MCF 10A (cell line): ENCODE results near the gene REXO5. TPM values are rescaled to one million over a fixed set of nuclear protein-coding genes. Genes with fewer than 3 reads are reported as not detected.

Experiments
- BruUV-seq: library from RNA; stranded (reverse); fragments of 400-500 nt; replicated peaks from 2 replicates; lab custom pipeline; 2021; lab: Mats Ljungman, UMichigan
- CTCF ChIA-PET: fragments of 300-600 bp; sonication (Branson Sonifier 250); formaldehyde crosslinking; extraction: SDS; loops from one replicate; lab custom pipeline; 2021; ENCODE audit warnings: antibody characterized with exemption, inconsistent platforms; lab: Yijun Ruan, JAX
- POLR2A ChIA-PET: fragments of 300-600, 350-650 bp; sonication (Branson Sonifier 250); formaldehyde crosslinking; extraction: SDS; loops from one replicate; lab custom pipeline; 2020; ENCODE audit warnings: antibody characterized with exemption, inconsistent platforms; lab: Yijun Ruan, JAX
- DNase-seq: peaks from one replicate; pipeline ENCODE4 v3.0.0-alpha.2; 2018; ENCODE audit not compliant: unreplicated experiment
- H3K27ac Mint-ChIP-seq: one replicate; pipeline ENCODE4 v1.8.0; 2022; ENCODE audit warnings: mild to moderate bottlenecking, low read depth, mixed read lengths; ENCODE audit not compliant: unreplicated experiment
- H3K27me3 Mint-ChIP-seq: one replicate; pipeline ENCODE4 v1.8.0; 2022; ENCODE audit warnings: mixed read lengths; ENCODE audit not compliant: insufficient read depth, unreplicated experiment
- H3K36me3 Mint-ChIP-seq: one replicate; pipeline ENCODE4 v1.8.0; 2022; ENCODE audit warnings: mild to moderate bottlenecking, moderate library complexity, mixed read lengths; ENCODE audit not compliant: insufficient read depth, unreplicated experiment
- H3K4me1 Mint-ChIP-seq: one replicate; pipeline ENCODE4 v1.8.0; 2022; ENCODE audit warnings: mixed read lengths; ENCODE audit not compliant: insufficient read depth, unreplicated experiment
- H3K4me3 Mint-ChIP-seq: one replicate; pipeline ENCODE4 v1.8.0; 2022; ENCODE audit warnings: mild to moderate bottlenecking, moderate library complexity, mixed read lengths; ENCODE audit not compliant: unreplicated experiment
- H3K9me3 Mint-ChIP-seq: one replicate; pipeline ENCODE4 v1.8.0; 2022; ENCODE audit warnings: mixed read lengths; ENCODE audit not compliant: unreplicated experiment
- intact Hi-C: fragments of 100-400 bp; cut with micrococcal nuclease; formaldehyde crosslinking; loops from 2 replicates; pipeline ENCODE4 v1.14.1; 2022
- total RNA-seq: library from RNA; stranded (reverse); gene quantifications from 2 replicates; pipeline ENCODE4 v1.2.3, GENCODE V29; 2022
- TF ChIP-seq, protein P1 (sequence below): fragments of 200-600 bp; IDR thresholded peaks from one replicate; pipeline ENCODE4 v1.8.0; 2022; ENCODE audit warnings: antibody characterized with exemption, mild to moderate bottlenecking; ENCODE audit not compliant: unreplicated experiment

Gene REXO5
- total RNA-seq, 1 experiment from 2014 or later, result 6.1 TPM

GRCh38 chr16:20866801-20867200 is 60.5 kb downstream of the REXO5 start:
- H3K9me3 Mint-ChIP-seq, result no peaks in the 10 kb centered on the region
- DNase-seq, result no peak
- H3K27me3 Mint-ChIP-seq, result no peaks in the 10 kb centered on the region
- intact Hi-C loops, result no loop called here
- peaks cover 32% of the 10 kb centered on the region for H3K36me3 Mint-ChIP-seq
- ChIA-PET CTCF (interaction anchor here (1.0 to 3.9 kb wide), 9 partner anchors 8 to 60 kb away, joined by 3 to 31 read pairs (median 5); partner anchors contain the start of genes DCUN1D3, ERI2, LYRM1 and REXO5), POLR2A (interaction anchor here (0.6 to 13.3 kb wide), 13 partner anchors 8 to 434 kb away, joined by 3 to 343 read pairs (median 12); partner anchors contain the start of genes DCUN1D3, LYRM1 and THUMPD1)
- peak overlapping the region; percentile 99 for H3K27ac Mint-ChIP-seq
- TF ChIP-seq, protein P1, sequence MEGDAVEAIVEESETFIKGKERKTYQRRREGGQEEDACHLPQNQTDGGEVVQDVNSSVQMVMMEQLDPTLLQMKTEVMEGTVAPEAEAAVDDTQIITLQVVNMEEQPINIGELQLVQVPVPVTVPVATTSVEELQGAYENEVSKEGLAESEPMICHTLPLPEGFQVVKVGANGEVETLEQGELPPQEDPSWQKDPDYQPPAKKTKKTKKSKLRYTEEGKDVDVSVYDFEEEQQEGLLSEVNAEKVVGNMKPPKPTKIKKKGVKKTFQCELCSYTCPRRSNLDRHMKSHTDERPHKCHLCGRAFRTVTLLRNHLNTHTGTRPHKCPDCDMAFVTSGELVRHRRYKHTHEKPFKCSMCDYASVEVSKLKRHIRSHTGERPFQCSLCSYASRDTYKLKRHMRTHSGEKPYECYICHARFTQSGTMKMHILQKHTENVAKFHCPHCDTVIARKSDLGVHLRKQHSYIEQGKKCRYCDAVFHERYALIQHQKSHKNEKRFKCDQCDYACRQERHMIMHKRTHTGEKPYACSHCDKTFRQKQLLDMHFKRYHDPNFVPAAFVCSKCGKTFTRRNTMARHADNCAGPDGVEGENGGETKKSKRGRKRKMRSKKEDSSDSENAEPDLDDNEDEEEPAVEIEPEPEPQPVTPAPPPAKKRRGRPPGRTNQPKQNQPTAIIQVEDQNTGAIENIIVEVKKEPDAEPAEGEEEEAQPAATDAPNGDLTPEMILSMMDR, result no peak
- peaks cover 63% of the 10 kb centered on the region for H3K4me1 Mint-ChIP-seq
- BruUV-seq, result no TSS peak
- peak overlapping the region; percentile 64 for H3K4me3 Mint-ChIP-seq

DNA sequence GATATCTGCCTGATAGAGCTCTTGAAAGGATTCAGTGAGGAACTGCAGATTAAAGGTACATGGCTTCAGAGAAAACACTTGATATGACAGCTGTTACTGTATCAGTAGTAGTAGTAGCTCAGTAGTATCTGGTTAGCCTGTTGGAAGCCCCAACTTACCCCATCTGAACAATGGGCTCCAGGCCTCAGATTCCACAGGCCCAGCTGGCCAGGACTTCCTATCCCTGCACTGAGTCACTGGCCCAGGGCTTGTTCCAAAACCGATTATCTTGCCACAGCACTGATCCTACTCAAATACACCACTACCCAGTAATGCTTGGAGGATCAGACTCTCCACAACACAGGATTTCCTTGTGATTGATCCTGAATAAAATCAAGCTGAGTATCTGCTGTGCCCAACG is 61.3 kb downstream of the REXO5 start:
- DNase-seq, result peak; percentile 49
- H3K4me1 Mint-ChIP-seq, result peaks cover 63% of the 10 kb centered on the region
- CTCF ChIA-PET, result interaction anchor here (1.0 to 3.9 kb wide), 6 partner anchors 7 to 433 kb away, joined by 4 to 31 read pairs (median 8); partner anchors contain the start of genes DCUN1D3 and LYRM1

GRCh38 chr16:20868890-20869289 is 62.6 kb downstream of the REXO5 start:
- TF ChIP-seq, protein P1, result no peak
- no TSS peak for BruUV-seq
- H3K9me3 Mint-ChIP-seq, result no peaks in the 10 kb centered on the region
- H3K27me3 Mint-ChIP-seq, result no peaks in the 10 kb centered on the region
- H3K4me3 Mint-ChIP-seq, result peak overlapping the region; percentile 64
- ChIA-PET POLR2A (interaction anchor here (0.6 to 13.3 kb wide), 10 partner anchors 10 to 1476 kb away, joined by 3 to 343 read pairs (median 6); partner anchors contain the start of genes DCUN1D3 and LYRM1), CTCF (interaction anchor here (0.5 to 3.9 kb wide), 5 partner anchors 10 to 685 kb away, joined by 4 to 31 read pairs (median 5); partner anchors contain the start of genes DCUN1D3 and LYRM1)
- peaks cover 30% of the 10 kb centered on the region for H3K36me3 Mint-ChIP-seq
- DNase-seq, result peak; percentile 83
- peaks cover 65% of the 10 kb centered on the region for H3K4me1 Mint-ChIP-seq
- H3K27ac Mint-ChIP-seq, result peak overlapping the region; percentile 99
- intact Hi-C loops, result no loop called here

More for the DNA sequence above, 61.3 kb downstream of the REXO5 start:
- intact Hi-C loops, result no loop called here
- Mint-ChIP-seq H3K36me3 (peaks cover 30% of the 10 kb centered on the region), H3K4me3 (peak overlapping the region; percentile 64), H3K27me3 (no peaks in the 10 kb centered on the region), H3K27ac (peak overlapping the region; percentile 99), H3K9me3 (no peaks in the 10 kb centered on the region)
- BruUV-seq, result no TSS peak
- TF ChIP-seq, protein P1, result no peak
- POLR2A ChIA-PET, result interaction anchor here (0.7 to 13.3 kb wide), 8 partner anchors 12 to 433 kb away, joined by 3 to 343 read pairs (median 8); partner anchors contain the start of genes DCUN1D3 and LYRM1

GRCh38 chr16:20870122-20870820 is 63.9 kb downstream of the REXO5 start:
- DNase-seq, result no peak
- peaks cover 28% of the 10 kb centered on the region for H3K36me3 Mint-ChIP-seq
- ChIA-PET POLR2A (interaction anchor here (2.8 to 13.3 kb wide), 3 partner anchors 9 to 31 kb away, joined by 11 to 343 read pairs (median 260); partner anchors contain the start of genes DCUN1D3 and LYRM1), CTCF (interaction anchor here (0.6 to 2.4 kb wide), 4 partner anchors 20 to 1690 kb away, joined by 3 to 12 read pairs (median 3); no protein-coding TSS in a partner anchor)
- TF ChIP-seq, protein P1, result no peak
- no peaks in the 10 kb centered on the region for H3K27me3 Mint-ChIP-seq
- H3K9me3 Mint-ChIP-seq, result no peaks in the 10 kb centered on the region
- H3K4me3 Mint-ChIP-seq, result no peak overlapping the region
- H3K4me1 Mint-ChIP-seq, result peaks cover 59% of the 10 kb centered on the region
- H3K27ac Mint-ChIP-seq, result peak overlapping the region; percentile 23
- BruUV-seq, result no TSS peak
- intact Hi-C loops, result no loop called here
